ENCODE data around the gene CGREF1.

The CGREF1 gene

DNA sequence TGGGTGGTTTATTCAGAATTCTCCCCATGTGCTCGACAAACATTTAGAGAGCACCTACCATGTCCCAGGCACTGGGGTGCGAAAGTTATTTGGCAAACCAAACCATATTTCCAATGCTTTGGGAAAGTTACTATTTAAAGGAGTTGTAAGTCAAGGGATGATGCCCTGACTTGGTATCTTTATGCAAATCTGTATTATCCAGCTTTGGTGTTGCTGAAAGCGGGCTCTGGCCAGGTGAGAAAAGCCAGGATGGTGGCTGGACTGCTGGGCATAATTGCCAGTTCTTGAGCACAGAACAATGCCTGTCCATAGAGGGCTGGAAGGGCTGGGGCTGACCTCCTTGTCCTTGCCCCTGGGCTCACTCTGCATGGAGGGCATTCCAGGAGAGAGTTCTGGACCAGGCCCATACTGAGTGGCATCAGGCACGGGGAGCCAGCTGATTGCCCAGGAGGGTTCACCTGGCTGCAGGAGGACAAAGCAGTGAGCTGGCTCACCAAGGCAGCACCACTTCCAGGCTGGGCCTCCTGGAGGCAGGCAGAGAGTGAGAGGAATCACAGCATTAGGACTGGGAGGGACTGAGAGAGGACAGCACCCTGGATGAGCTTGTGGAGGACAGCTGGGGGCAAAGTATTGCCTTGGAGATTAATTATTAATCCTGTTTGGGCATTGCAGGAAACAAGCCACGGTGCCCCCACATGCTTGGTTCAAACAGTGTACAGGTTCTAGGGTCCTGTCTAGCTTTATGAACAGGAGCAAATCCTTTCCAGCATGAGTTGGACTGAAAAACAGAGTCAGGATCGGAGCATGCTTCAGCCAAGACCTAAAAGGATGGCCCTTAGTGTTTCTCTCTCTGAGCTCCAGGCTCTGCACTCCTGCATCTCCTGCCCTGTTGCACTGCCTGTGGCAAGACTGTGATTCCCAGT is 25.2 kb downstream of the CGREF1 start:
- in situ Hi-C loops (cut with HindIII; ENCODE audit: low pct_ligation_motif_present, low pct_unique_long_range_greater_than_20kb, low sequenced_read_pairs) = no loop called here
- DNase-seq = no peak

- DNase-seq = peak; percentile 60
- in situ Hi-C loops (cut with HindIII; ENCODE audit: low pct_ligation_motif_present, low pct_unique_long_range_greater_than_20kb, low sequenced_read_pairs) = no loop called here
Observed at GRCh38 chr2:27092696-27093429, 26.1 kb downstream of the CGREF1 start.

DNA sequence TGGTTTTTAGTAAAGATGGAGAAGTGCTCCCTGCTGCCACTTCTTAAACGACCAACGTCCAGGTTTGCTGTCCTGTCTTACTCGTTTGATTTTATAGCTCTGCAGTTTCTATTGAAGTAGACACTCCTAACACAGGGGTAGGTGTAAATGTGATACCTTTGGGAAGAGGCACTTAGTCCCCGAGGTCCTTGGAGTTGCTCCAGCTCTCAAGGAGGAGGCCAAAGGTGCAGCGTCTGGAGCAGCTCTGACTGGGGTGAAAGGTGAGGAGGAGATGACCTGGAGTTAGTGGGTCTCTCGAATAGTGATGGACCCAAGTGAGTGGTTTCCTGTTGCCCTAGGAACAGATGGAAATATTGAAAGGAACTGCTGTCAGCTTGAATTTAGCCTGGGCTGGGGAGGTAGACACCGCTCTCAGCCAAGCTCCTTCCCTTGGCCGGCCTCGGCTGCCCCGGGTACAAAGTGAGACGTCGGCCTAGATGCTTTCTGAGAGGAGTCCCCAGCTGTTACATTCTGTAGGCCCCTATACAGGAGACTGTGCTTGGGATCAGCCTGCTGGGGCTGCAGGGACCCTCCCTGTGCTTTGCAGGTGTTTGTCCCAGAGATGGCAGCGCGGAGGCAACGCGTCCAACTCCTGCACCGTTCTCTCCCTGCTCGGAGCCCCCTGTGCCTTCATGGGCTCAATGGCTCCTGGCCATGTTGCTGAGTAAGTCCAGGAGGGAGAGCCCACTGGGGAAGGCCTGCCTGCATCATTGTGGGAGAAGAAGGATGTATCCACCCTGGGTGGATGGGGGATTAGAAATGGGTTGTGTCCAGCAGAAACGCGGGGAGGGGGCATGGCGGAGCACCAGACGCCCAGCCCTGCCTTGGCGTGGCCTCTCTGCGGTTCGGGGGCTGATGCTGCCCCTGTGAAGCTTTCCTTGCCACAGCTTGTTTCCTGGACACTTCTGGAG is 26.9 kb downstream of the CGREF1 start:
- in situ Hi-C loops (cut with HindIII; ENCODE audit: low pct_ligation_motif_present, low pct_unique_long_range_greater_than_20kb, low sequenced_read_pairs) = no loop called here
- DNase-seq = no peak

DNA sequence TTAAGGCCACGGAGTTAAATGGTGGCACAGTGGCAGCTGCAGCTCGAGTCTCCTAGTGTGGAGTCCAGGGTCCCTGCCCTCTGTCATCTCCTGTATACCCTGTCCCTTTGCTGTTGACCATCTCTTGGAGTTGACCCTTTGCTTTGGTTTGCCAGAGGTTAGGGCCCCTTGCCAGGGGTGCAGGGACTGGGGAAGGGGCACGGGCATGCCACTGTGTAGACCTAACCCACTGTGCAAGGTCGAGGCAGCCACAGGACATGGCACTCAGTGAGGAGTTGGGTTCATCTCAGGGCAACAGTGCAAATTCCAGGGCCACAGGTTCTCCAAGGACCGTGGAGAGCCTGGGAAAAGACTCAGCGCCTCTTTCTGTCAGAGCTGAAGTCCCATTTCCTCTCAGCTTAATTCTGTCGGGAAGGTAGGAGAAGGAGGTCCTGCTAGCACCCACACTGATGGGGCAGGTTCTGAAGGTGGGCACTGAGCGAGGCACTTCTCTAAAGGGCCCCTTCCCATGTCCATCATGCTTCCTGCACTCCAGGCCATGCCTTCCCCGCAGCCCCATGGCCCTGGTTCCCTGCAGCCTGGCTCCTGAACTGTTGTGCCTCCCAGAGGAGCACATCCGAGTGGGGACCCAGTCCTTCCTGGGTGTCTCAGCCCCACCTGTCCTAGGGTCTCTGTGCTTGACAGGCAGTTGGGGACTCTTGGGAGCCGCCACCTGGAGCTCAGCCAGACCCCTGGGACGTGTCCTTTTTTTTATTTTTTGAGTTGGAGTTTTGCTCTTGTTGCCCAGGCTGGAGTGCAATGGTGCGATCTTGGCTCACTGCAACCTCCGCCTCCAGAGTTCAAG is 29.6 kb downstream of the CGREF1 start:
- DNase-seq = no peak
- in situ Hi-C loops (cut with HindIII; ENCODE audit: low pct_ligation_motif_present, low pct_unique_long_range_greater_than_20kb, low sequenced_read_pairs) = no loop called here

DNA sequence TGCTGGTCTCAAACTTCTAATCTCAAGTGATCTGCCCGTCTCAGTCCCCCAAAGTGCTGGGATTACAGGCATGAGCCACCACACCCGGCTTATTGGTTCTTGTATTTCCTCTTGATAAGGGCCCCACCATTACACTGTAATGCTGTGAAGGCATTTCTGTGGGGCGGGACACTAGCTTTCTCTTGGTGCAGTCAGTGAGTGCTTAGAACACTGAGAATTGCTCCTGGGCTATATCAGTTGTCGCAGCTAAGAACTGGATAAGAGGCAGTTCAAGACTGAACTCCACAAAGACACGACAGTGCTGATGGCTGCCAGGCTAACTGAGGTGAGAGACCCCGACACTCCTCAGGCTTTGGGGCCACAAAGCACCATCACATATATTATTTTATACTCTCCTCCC is 30.3 kb downstream of the CGREF1 start:
- in situ Hi-C loops (cut with HindIII; ENCODE audit: low pct_ligation_motif_present, low pct_unique_long_range_greater_than_20kb, low sequenced_read_pairs) = no loop called here
- DNase-seq = no peak

GRCh38 chr2:27087823-27088410 is 31.0 kb downstream of the CGREF1 start:
- in situ Hi-C loops (cut with HindIII; ENCODE audit: low pct_ligation_motif_present, low pct_unique_long_range_greater_than_20kb, low sequenced_read_pairs) = no loop called here
- DNase-seq = no peak

DNA sequence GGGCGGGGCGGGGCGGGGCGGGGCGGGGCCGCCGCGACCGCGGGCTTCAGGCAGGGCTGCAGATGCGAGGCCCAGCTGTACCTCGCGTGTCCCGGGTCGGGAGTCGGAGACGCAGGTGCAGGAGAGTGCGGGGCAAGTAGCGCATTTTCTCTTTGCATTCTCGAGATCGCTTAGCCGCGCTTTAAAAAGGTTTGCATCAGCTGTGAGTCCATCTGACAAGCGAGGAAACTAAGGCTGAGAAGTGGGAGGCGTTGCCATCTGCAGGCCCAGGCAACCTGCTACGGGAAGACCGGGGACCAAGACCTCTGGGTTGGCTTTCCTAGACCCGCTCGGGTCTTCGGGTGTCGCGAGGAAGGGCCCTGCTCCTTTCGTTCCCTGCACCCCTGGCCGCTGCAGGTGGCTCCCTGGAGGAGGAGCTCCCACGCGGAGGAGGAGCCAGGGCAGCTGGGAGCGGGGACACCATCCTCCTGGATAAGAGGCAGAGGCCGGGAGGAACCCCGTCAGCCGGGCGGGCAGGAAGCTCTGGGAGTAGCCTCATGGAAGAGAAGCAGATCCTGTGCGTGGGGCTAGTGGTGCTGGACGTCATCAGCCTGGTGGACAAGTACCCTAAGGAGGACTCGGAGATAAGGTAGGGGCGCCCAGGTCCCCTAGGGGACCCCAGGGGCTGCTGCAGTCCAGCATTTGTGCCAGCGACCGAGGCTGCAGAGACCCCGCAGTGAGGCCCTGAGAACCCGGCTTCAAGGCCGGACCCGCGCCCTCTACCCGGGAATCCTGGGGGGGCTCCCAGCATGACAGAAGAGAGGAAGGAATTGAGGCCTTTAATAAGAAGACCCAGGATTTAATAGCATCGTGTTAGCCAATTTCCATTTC is 32.0 kb downstream of the CGREF1 start, which contains the start of gene KHK:
KHK (plus strand) TSS at position 49 of the 870 bp plus-strand sequence; CDS start at position 537, 488 bp downstream.
- in situ Hi-C loops (cut with HindIII; ENCODE audit: low pct_ligation_motif_present, low pct_unique_long_range_greater_than_20kb, low sequenced_read_pairs) = no loop called here
- peak; percentile 61 for DNase-seq

- in situ Hi-C loops (cut with HindIII; ENCODE audit: low pct_ligation_motif_present, low pct_unique_long_range_greater_than_20kb, low sequenced_read_pairs) = no loop called here
- peak; percentile 94 for DNase-seq
Observed at GRCh38 chr2:27086090-27086723, 32.7 kb downstream of the CGREF1 start.

DNA sequence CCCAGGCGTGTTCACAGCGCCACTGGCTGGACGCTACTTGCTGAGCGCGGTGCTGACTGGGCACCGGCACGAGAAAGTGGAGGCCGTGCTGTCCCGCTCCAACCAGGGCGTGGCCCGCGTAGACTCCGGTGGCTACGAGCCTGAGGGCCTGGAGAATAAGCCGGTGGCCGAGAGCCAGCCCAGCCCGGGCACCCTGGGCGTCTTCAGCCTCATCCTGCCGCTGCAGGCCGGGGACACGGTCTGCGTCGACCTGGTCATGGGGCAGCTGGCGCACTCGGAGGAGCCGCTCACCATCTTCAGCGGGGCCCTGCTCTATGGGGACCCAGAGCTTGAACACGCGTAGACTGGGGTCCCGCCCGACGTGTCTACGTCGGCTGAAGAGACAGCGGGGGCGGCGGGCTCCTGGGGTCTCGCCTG is 33.2 kb downstream of the CGREF1 start:
- peak; percentile 77 for DNase-seq
- in situ Hi-C loops (cut with HindIII; ENCODE audit: low pct_ligation_motif_present, low pct_unique_long_range_greater_than_20kb, low sequenced_read_pairs) = no loop called here

- in situ Hi-C loops (cut with HindIII; ENCODE audit: low pct_ligation_motif_present, low pct_unique_long_range_greater_than_20kb, low sequenced_read_pairs) = no loop called here
- DNase-seq = no peak
Observed at GRCh38 chr2:27085062-27085672, 33.8 kb downstream of the CGREF1 start.

DNA sequence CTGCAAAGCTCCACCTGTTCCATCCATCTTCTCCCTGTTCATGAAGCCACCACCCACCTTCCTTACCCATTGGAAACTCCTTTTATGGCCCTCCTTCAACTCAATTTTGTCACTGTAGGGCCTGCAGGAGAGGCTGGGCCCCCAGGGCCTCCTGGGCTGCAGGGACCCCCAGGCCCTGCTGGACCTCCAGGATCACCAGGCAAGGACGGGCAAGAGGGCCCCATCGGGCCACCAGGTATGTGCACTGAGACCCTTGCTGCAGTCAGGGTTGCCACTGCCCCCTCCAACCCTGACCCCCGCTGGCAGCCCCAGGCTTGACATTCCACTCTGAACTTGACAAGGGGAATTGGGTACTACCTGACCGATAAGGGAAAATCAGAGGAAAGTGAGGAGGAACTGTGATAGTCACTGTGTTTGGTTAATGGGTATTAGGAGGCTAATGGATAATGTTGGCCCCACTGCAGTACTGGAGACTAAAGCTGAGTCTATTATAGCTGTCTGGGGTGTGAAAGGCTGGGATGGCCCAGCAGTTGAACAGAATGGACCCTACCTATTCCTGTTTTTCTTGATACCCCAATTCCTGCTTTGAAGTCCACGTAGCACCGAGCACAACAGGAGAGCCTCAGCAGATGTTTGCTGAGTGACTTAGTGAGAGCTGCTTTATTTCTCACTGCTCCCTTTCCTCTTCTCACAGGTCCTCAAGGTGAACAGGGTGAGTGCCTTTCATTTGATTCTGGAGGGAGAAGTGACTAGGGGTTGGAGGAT is 34.4 kb downstream of the CGREF1 start:
- in situ Hi-C loops (cut with HindIII; ENCODE audit: low pct_ligation_motif_present, low pct_unique_long_range_greater_than_20kb, low sequenced_read_pairs) = no loop called here
- DNase-seq = no peak

DNA sequence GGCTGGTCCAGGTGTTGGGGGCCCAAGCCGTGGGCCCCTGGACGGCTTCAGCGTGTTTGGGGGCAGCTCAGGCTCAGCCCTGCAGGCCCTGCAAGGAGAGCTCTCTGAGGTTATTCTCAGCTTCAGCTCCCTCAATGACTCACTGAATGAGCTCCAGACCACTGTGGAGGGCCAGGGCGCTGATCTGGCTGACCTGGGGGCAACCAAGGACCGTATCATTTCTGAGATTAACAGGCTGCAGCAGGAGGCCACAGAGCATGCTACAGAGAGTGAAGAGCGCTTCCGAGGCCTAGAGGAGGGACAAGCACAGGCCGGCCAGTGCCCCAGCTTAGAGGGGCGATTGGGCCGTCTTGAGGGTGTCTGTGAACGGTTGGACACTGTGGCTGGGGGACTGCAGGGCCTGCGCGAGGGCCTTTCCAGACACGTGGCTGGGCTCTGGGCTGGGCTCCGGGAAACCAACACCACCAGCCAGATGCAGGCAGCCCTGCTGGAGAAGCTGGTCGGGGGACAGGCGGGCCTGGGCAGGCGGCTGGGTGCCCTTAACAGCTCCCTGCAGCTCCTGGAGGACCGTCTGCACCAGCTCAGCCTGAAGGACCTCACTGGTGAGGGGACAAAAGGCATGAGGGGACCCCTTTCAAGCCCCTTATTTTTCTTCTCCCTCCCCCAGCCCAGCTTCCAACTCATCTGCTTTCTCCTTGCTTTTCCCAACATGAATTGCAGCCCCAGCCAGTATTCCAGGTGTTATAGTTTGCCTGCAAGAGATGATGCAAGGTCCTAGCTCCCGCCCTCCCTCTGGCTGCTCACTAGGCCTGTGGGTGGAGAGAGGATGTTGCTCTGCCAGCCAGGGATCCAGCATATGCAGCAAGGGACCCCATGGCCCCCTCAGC is 35.3 kb downstream of the CGREF1 start:
- in situ Hi-C loops (cut with HindIII; ENCODE audit: low pct_ligation_motif_present, low pct_unique_long_range_greater_than_20kb, low sequenced_read_pairs) = no loop called here
- no peak for DNase-seq

DNA sequence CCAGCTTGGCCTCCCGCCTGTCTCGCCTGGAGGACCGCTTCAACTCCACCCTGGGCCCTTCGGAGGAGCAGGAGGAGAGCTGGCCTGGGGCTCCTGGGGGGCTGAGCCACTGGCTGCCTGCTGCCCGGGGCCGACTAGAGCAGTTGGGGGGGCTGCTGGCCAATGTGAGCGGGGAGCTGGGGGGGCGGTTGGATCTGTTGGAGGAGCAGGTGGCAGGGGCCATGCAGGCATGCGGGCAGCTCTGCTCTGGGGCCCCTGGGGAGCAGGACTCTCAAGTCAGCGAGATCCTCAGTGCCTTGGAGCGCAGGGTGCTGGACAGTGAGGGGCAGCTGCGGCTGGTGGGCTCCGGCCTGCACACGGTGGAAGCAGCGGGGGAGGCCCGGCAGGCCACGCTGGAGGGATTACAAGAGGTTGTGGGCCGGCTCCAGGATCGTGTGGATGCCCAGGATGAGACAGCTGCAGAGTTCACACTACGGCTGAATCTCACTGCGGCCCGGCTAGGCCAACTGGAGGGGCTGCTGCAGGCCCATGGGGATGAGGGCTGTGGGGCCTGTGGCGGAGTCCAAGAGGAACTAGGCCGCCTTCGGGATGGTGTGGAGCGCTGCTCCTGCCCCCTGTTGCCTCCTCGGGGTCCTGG is 36.0 kb downstream of the CGREF1 start:
- in situ Hi-C loops (cut with HindIII; ENCODE audit: low pct_ligation_motif_present, low pct_unique_long_range_greater_than_20kb, low sequenced_read_pairs) = no loop called here
- no peak for DNase-seq
